ENCODE measurements around the gene FTCD. TPM values are rescaled to one million over a fixed set of nuclear protein-coding genes. Genes with fewer than 3 reads are reported as not detected.

FTCD gene
- total and polyA plus RNA-seq, 2 experiments from 2014 or later, result not detected

DNA sequence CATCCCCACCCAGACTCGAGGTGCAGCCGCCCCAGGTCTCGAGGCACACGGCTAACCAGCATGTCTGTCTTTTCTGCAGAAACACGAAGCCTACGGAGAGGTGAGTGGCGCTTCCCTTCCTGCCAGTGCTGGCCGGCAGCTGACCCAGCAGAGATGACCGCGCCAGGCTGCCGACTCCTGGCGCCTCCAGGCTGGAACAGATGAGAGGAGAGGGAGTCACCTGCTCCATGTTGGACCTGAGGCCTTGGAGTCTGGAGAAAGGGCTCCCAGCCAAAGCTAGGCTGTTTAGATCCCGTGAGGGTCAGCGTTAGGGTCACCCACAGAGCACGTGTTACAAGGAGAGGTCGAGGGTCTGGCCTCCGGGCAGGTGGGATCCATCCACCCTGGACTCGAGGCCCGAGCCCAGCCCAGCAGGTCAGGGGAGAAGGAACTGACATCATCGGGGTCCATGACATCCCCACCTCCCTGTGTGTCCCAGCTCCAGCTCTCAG is 42.6 kb downstream of the FTCD start:
- no peaks in the 10 kb centered on the region for H3K9me2 ChIP-seq (ENCODE audit: insufficient read depth)
- WGBS, 2 experiments (ENCODE audit: low coverage in 1 of 2, low lambda C conversion rate in 2 of 2, missing lambda C conversion rate in 2 of 2), result 95 to 96% methylated on average over 19 to 20 of the region's 20 CpGs
- in situ Hi-C loops (cut with MboI), result loop anchor here (10.0 kb wide), 1 partner anchor 118 kb away; no protein-coding TSS in a partner anchor
- DNase-seq, result no peak
- H4K20me1 ChIP-seq (ENCODE audit: insufficient read depth), result peaks cover 8% of the 10 kb centered on the region; the same call in 1 of the 2 replicates
- no peak overlapping the region for H3K9ac ChIP-seq
- H3K79me2 ChIP-seq (ENCODE audit: insufficient read depth), result peaks cover 98% of the 10 kb centered on the region
- H3K27me3 ChIP-seq (replicated peaks; ENCODE audit: insufficient read depth), result no peaks in the 10 kb centered on the region
- H3K4me1 ChIP-seq (ENCODE audit: insufficient read depth), result peaks cover 7% of the 10 kb centered on the region; the same call in 1 of the 2 replicates
- H3K4me3 ChIP-seq, result no peak overlapping the region
- H2AFZ ChIP-seq, result no peak overlapping the region
- H3K36me3 ChIP-seq (ENCODE audit: low read depth), result peaks cover 60% of the 10 kb centered on the region
- no peak overlapping the region for H3K4me2 ChIP-seq (ENCODE audit: unreplicated experiment)
- peaks cover 34% of the 10 kb centered on the region for H3F3A ChIP-seq (ENCODE audit: insufficient read depth)
- no peak for TF ChIP-seq EZH2phosphoT487 (IDR thresholded peaks at IDR 0.05; ENCODE audit: insufficient read depth, low read depth)
- no peaks in the 10 kb centered on the region for H3K9me3 ChIP-seq (ENCODE audit: low read depth)
- H3K27ac ChIP-seq, result no peak overlapping the region

DNA sequence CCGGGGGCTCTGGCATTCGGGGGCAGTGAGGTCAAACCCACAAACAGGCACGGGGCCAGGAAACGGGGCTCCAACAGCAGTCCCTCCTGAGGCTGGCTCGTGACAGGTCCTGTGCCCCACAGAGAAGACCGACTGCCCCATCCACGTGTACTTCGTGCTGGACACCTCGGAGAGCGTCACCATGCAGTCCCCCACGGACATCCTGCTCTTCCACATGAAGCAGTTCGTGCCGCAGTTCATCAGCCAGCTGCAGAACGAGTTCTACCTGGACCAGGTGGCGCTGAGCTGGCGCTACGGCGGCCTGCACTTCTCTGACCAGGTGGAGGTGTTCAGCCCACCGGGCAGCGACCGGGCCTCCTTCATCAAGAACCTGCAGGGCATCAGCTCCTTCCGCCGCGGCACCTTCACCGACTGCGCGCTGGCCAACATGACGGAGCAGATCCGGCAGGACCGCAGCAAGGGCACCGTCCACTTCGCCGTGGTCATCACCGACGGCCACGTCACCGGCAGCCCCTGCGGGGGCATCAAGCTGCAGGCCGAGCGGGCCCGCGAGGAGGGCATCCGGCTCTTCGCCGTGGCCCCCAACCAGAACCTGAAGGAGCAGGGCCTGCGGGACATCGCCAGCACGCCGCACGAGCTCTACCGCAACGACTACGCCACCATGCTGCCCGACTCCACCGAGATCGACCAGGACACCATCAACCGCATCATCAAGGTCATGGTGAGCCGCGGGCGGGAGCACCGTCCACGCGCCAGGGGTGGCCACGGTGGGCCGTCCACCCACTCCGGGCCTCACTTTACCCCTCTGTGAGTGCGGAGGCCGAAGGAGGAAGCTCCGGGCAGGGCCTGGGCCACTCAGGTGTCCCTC is 43.3 kb downstream of the FTCD start:
- TF ChIP-seq EZH2 (IDR thresholded peaks at IDR 0.05; ENCODE audit: insufficient read depth, poor library complexity, severe bottlenecking), result no peak
- TF ChIP-seq EZH2phosphoT487 (IDR thresholded peaks at IDR 0.05; ENCODE audit: insufficient read depth, low read depth), result no peak
- H3K27me3 ChIP-seq (replicated peaks; ENCODE audit: insufficient read depth), result no peaks in the 10 kb centered on the region
- H3K4me1 ChIP-seq (ENCODE audit: insufficient read depth), result peaks cover 7% of the 10 kb centered on the region; the same call in 1 of the 2 replicates
- H3K9ac ChIP-seq, result no peak overlapping the region
- no peaks in the 10 kb centered on the region for H3K9me2 ChIP-seq (ENCODE audit: insufficient read depth)
- H3K36me3 ChIP-seq (ENCODE audit: low read depth), result peaks cover 57% of the 10 kb centered on the region
- H3K79me2 ChIP-seq (ENCODE audit: insufficient read depth), result peaks cover 98% of the 10 kb centered on the region
- peaks cover 41% of the 10 kb centered on the region for H3F3A ChIP-seq (ENCODE audit: insufficient read depth)
- no peak overlapping the region for H3K4me2 ChIP-seq (ENCODE audit: unreplicated experiment)
- DNase-seq, result no peak
- H4K20me1 ChIP-seq (ENCODE audit: insufficient read depth), result peaks cover 8% of the 10 kb centered on the region
- no peaks in the 10 kb centered on the region for H3K9me3 ChIP-seq (ENCODE audit: low read depth)
- H3K27ac ChIP-seq, result no peak overlapping the region
- in situ Hi-C loops (cut with MboI), result loop anchor here (10.0 kb wide), 1 partner anchor 117 kb away; no protein-coding TSS in a partner anchor
- WGBS, 2 experiments (ENCODE audit: low coverage in 1 of 2, low lambda C conversion rate in 2 of 2, missing lambda C conversion rate in 2 of 2), result 95% methylated on average over 64 to 69 of the region's 69 CpGs
- no peak overlapping the region for H2AFZ ChIP-seq
- H3K4me3 ChIP-seq, result no peak overlapping the region

DNA sequence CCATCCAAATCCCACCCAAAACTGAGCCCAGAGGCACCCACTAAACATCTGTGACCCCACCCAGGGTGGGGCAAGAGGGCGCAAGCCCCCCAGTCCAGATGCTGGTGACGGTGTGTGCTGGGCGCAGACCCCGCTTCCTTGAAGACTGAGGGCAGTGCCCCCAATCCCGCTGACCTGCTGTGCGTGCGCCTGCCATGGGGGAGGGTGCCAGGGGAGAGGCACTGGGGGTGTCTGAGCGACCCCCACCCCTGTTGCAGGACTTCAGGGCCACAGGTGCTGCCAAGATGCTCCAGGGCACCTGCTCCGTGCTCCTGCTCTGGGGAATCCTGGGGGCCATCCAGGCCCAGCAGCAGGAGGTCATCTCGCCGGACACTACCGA is 44.2 kb downstream of the FTCD start:
- Histone ChIP-seq H2AFZ (no peak overlapping the region), H3F3A (ENCODE audit: insufficient read depth) (peaks cover 48% of the 10 kb centered on the region), H3K9me2 (ENCODE audit: insufficient read depth) (no peaks in the 10 kb centered on the region), H3K79me2 (ENCODE audit: insufficient read depth) (peaks cover 98% of the 10 kb centered on the region), H3K4me2 (ENCODE audit: unreplicated experiment) (no peak overlapping the region), H3K27me3 (replicated peaks; ENCODE audit: insufficient read depth) (no peaks in the 10 kb centered on the region), H4K20me1 (ENCODE audit: insufficient read depth) (peaks cover 8% of the 10 kb centered on the region), H3K27ac (no peak overlapping the region), H3K9me3 (ENCODE audit: low read depth) (no peaks in the 10 kb centered on the region), H3K9ac (no peak overlapping the region), H3K36me3 (ENCODE audit: low read depth) (peaks cover 56% of the 10 kb centered on the region), H3K4me1 (ENCODE audit: insufficient read depth) (peaks cover 7% of the 10 kb centered on the region; the same call in 1 of the 2 replicates), H3K4me3 (no peak overlapping the region)
- no peak for DNase-seq
- no peak for TF ChIP-seq EZH2phosphoT487 (IDR thresholded peaks at IDR 0.05; ENCODE audit: insufficient read depth, low read depth)
- TF ChIP-seq EZH2 (IDR thresholded peaks at IDR 0.05; ENCODE audit: insufficient read depth, poor library complexity, severe bottlenecking), result no peak
- WGBS, 2 experiments (ENCODE audit: low coverage in 1 of 2, low lambda C conversion rate in 2 of 2, missing lambda C conversion rate in 2 of 2), result 87 to 93% methylated on average over 9 to 12 of the region's 12 CpGs
- in situ Hi-C loops (cut with MboI), result loop anchor here (10.0 kb wide), 1 partner anchor 116 kb away; no protein-coding TSS in a partner anchor

DNA sequence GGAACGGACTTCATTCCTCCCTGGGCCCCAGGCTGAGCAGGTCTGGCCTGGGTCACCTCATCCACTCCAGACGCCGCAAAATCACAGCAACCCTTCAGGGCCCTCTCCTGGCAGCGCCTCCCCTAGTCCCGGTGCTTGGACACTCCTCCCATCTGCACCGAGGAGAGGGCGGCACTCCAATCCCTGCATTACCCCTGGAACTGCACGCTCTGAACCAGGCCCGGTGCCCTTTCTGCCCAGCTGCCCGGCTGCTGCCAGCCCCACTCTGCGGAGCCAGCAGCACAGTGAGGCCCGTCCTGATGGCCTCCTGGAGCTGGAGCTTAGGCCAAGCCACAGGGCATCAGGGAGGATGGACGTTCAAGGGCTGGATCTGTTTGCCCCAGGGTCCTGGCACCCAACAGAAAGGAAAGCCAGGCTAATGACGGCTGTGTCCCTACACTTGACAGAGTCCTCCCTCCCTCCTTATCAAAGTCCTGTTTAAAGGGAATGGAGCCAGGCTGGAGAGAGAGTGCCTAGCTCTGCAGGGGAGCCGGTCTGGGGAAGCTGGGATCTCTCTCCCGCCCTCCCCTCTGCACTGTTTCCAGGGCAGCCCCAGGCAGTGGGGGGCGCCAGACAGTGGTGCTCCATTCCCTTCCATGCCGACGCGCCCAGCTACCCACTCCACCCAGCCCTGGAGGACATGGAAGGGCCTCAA is 44.7 kb downstream of the FTCD start:
- Histone ChIP-seq H2AFZ (no peak overlapping the region), H4K20me1 (ENCODE audit: insufficient read depth) (peaks cover 8% of the 10 kb centered on the region), H3K36me3 (ENCODE audit: low read depth) (peaks cover 55% of the 10 kb centered on the region), H3K27ac (peak overlapping the region; percentile 14; the same call in 1 of the 2 replicates), H3K9ac (peak overlapping the region; percentile 20; the same call in 1 of the 2 replicates), H3K4me1 (ENCODE audit: insufficient read depth) (peaks cover 7% of the 10 kb centered on the region; the same call in 1 of the 2 replicates), H3F3A (ENCODE audit: insufficient read depth) (peaks cover 51% of the 10 kb centered on the region), H3K4me3 (no peak overlapping the region), H3K9me2 (ENCODE audit: insufficient read depth) (no peaks in the 10 kb centered on the region), H3K9me3 (ENCODE audit: low read depth) (no peaks in the 10 kb centered on the region), H3K27me3 (replicated peaks; ENCODE audit: insufficient read depth) (no peaks in the 10 kb centered on the region), H3K4me2 (ENCODE audit: unreplicated experiment) (no peak overlapping the region), H3K79me2 (ENCODE audit: insufficient read depth) (peaks cover 98% of the 10 kb centered on the region)
- in situ Hi-C loops (cut with MboI), result loop anchor here (10.0 kb wide), 1 partner anchor 116 kb away; no protein-coding TSS in a partner anchor
- no peak for TF ChIP-seq EZH2 (IDR thresholded peaks at IDR 0.05; ENCODE audit: insufficient read depth, poor library complexity, severe bottlenecking)
- no peak for TF ChIP-seq EZH2phosphoT487 (IDR thresholded peaks at IDR 0.05; ENCODE audit: insufficient read depth, low read depth)
- DNase-seq, result peak; percentile 62
- WGBS, 2 experiments (ENCODE audit: low coverage in 1 of 2, low lambda C conversion rate in 2 of 2, missing lambda C conversion rate in 2 of 2), result 56 to 62% methylated on average over 20 of the region's 20 CpGs
